K562 (cell line): Measurements from ENCODE around the gene FRRS1L. TPM values are rescaled to one million over a fixed set of nuclear protein-coding genes. Genes with fewer than 3 reads are reported as not detected.

Source experiments
- ATAC-seq: fragments of 200-7000 bp; cut with Tn5 transposase; 3 replicates; pipeline ENCODE4 v1.9.1; 2020; ENCODE audit warnings: moderate library complexity
- BruUV-seq: library from RNA; stranded (reverse); fragments of 400-500 nt; replicated peaks from 2 replicates; lab custom pipeline; 2021; lab: Mats Ljungman, UMichigan
- CTCF ChIA-PET: fragments of 300-600 bp; formaldehyde crosslinking; extraction: SDS; loops from one replicate; lab custom pipeline; 2021; ENCODE audit warnings: low intra/inter-chr PET ratio; lab: Yijun Ruan, JAX
- POLR2A ChIA-PET: fragments of 300-600, 350-650 bp; sonication (Branson Sonifier 250); formaldehyde crosslinking; extraction: SDS; loops from one replicate; lab custom pipeline; 2021; ENCODE audit warnings: antibody characterized with exemption, inconsistent platforms; lab: Yijun Ruan, JAX
- DNase-seq, 4 experiments: peaks; one replicate each; pipeline versions ENCODE4 v3.0.0 to v3.0.0-alpha.2; 2011 to 2018; ENCODE audit warnings: low spot score in 3 of 4, mixed read lengths in 3 of 4; ENCODE audit errors: extremely low read depth in 1 of 4
- FAIRE-seq: peaks from 2 replicates; lab custom pipeline; 2011; peaks lifted over from hg19 to GRCh38; lab: Jason Lieb, UNC
- H2AFZ ChIP-seq: 2 replicates; pipeline ENCODE4 v1.6.0; 2011; ENCODE audit warnings: low read depth, low read length, control low read depth, inconsistent platforms
- H3K27ac ChIP-seq: fragments of 200-600 bp; 3 replicates; pipeline ENCODE4 v1.8.0; 2011; ENCODE audit warnings: low read depth, mild to moderate bottlenecking, control low read depth, inconsistent platforms, low read length, moderate library complexity, mixed read lengths; ENCODE audit errors: extremely low read depth
- H3K27me3 ChIP-seq, 2 experiments: fragments of 300-600 bp in 1 of 2; 2 replicates in 1 of 2; 3 replicates in 1 of 2; pipeline versions ENCODE4 v1.6.0 to v1.8.0; 2011; ENCODE audit warnings: inconsistent platforms in 2 of 2, low read length in 2 of 2, mild to moderate bottlenecking in 1 of 2, mixed read lengths in 1 of 2, moderate library complexity in 1 of 2; ENCODE audit not compliant: control insufficient read depth in 2 of 2, insufficient read depth in 2 of 2
- H3K36me3 ChIP-seq: fragments of 300-600 bp; 3 replicates; pipeline ENCODE4 v1.8.0; 2011; ENCODE audit warnings: mild to moderate bottlenecking, low read length, inconsistent platforms; ENCODE audit not compliant: control insufficient read depth, insufficient read depth
- H3K4me1 ChIP-seq, 2 experiments: fragments of 200-600 bp in 1 of 2; replicated peaks in 1 of 2; 2 replicates in 1 of 2; 3 replicates in 1 of 2; pipeline versions ENCODE4 v1.5.1 to v1.8.0; 2011; ENCODE audit warnings: inconsistent platforms in 2 of 2, low read length in 2 of 2, mild to moderate bottlenecking in 1 of 2, mixed read lengths in 1 of 2, moderate library complexity in 1 of 2; ENCODE audit not compliant: control insufficient read depth in 2 of 2, insufficient read depth in 2 of 2
- H3K4me2 ChIP-seq: 2 replicates; pipeline ENCODE4 v1.6.1; 2011; ENCODE audit warnings: low read length, control low read depth, inconsistent platforms, mixed read lengths; ENCODE audit not compliant: insufficient read depth
- H3K4me3 ChIP-seq: fragments of 200-600 bp; sonication (generic), shearing (Covaris generic); 2 replicates; pipeline ENCODE4 v1.5.1; 2016; ENCODE audit warnings: control low read depth, inconsistent platforms
- H3K79me2 ChIP-seq: fragments of 200-600 bp; 3 replicates; pipeline ENCODE4 v1.8.0; 2011; ENCODE audit warnings: low read length, inconsistent platforms; ENCODE audit not compliant: control insufficient read depth, insufficient read depth
- H3K9ac ChIP-seq, 2 experiments: 2 replicates each; pipeline versions ENCODE4 v1.6.0 to v1.6.1; 2011; ENCODE audit warnings: low read depth in 2 of 2, low read length in 2 of 2, control low read depth in 1 of 2, inconsistent platforms in 1 of 2, mild to moderate bottlenecking in 1 of 2, mixed read lengths in 1 of 2; ENCODE audit not compliant: insufficient read depth in 1 of 2
- H3K9me1 ChIP-seq: one replicate; pipeline ENCODE4 v1.6.0; 2011; ENCODE audit warnings: inconsistent platforms, mild to moderate bottlenecking, low read length, moderate library complexity; ENCODE audit not compliant: control insufficient read depth, insufficient read depth
- H3K9me3 ChIP-seq: replicated peaks from 2 replicates; pipeline ENCODE4 v1.5.1; 2011; ENCODE audit warnings: low read depth, low read length, inconsistent platforms; ENCODE audit not compliant: control insufficient read depth, insufficient read depth
- H4K20me1 ChIP-seq: replicated peaks from 2 replicates; pipeline ENCODE4 v1.6.1; 2011; ENCODE audit warnings: low read length, inconsistent platforms, mixed read lengths; ENCODE audit not compliant: control insufficient read depth, insufficient read depth
- BCOR ChIP-seq: fragments of 450-650 bp; IDR thresholded peaks from 2 replicates; pipeline ENCODE4 v1.6.1; 2016
- CBX5 ChIP-seq: IDR thresholded peaks from 2 replicates; pipeline ENCODE4 v1.6.1; 2014; ENCODE audit warnings: low read depth, borderline replicate concordance
- DACH1 ChIP-seq: fragments of 450-650 bp; IDR thresholded peaks from 2 replicates; pipeline ENCODE4 v1.6.1; 2018; ENCODE audit not compliant: partially characterized antibody
- HMGXB4 ChIP-seq: sonication (generic); formaldehyde crosslinking; IDR thresholded peaks from 2 replicates; pipeline ENCODE4 v1.8.1; 2023; ENCODE audit warnings: mild to moderate bottlenecking, missing genetic modification reagents
- RBM17 ChIP-seq: fragments of 200-400 bp; formaldehyde crosslinking; IDR thresholded peaks from 2 replicates; pipeline ENCODE4 v1.6.1; 2017; ENCODE audit warnings: low read depth, mild to moderate bottlenecking, low read length, borderline replicate concordance
- RBM25 ChIP-seq: fragments of 200-400 bp; formaldehyde crosslinking; IDR thresholded peaks from 2 replicates; pipeline ENCODE4 v1.6.1; 2018; ENCODE audit warnings: low read length, low read depth, moderate library complexity; ENCODE audit not compliant: severe bottlenecking
- WHSC1 ChIP-seq: IDR thresholded peaks from one replicate; pipeline ENCODE4 v1.6.1; 2012; ENCODE audit warnings: low read length, control low read depth, inconsistent platforms
- ZFP36 ChIP-seq: fragments of 150-350 bp; IDR thresholded peaks from 2 replicates; pipeline ENCODE4 v1.6.1; 2018; ENCODE audit warnings: low read length, low read depth; ENCODE audit not compliant: partially characterized antibody
- ZNF436 ChIP-seq: fragments of 250-450, 450-650 bp; sonication (Bioruptor Pico); formaldehyde crosslinking; IDR thresholded peaks from 2 replicates; pipeline ENCODE4 v1.7.0; 2020; ENCODE audit warnings: mild to moderate bottlenecking
- ZNF589 ChIP-seq: fragments of 200-800 bp; sonication (Bioruptor generic); IDR thresholded peaks from 2 replicates; pipeline ENCODE4 v1.6.1; 2016; ENCODE audit warnings: low read depth, missing genetic modification characterization, missing compliant biosample characterization
- WGBS: fragments of 100-300 bp; shearing (Covaris generic); methylation state at CpG from one replicate; pipeline ENCODE4 v1.1.6; 2016; ENCODE audit warnings: low coverage, mixed read lengths; ENCODE audit not compliant: insufficient coverage; ENCODE audit errors: missing lambda C conversion rate; 5-methylcytosine and 5-hydroxymethylcytosine counted together
- in situ Hi-C: fragments of 300-500 bp; cut with MboI; formaldehyde crosslinking; loops from 4 replicates; pipeline ENCODE4 v1.15.0; 2018; ENCODE audit warnings: inconsistent platforms, mixed read lengths
- intact Hi-C: fragments of 100-400 bp; cut with micrococcal nuclease; formaldehyde crosslinking; loops from 2 replicates; pipeline ENCODE4 v1.14.2; 2022
- polyA plus RNA-seq, 8 experiments: library from polyadenylated mRNA; depleted of rRNA in 4 of 8; stranded (reverse) in 5 of 8; unstranded in 3 of 8; fragments of >200 nt; fragmentation: Nextera tagmentation in 2 of 8; fragmentation: Illumina TruSeq in 1 of 8; extraction: Ambion mirVana in 2 of 8; extraction: Trizol in 1 of 8; gene quantifications; 2 replicates each; pipeline versions ENCODE4 v1.2.1 to v1.2.3, GENCODE V29; 2011 to 2014; ENCODE audit warnings: inconsistent platforms in 1 of 8, missing spikeins in 1 of 8
- total RNA-seq, 7 experiments: library from RNA; depleted of rRNA in 6 of 7; stranded (reverse); fragments of >200 nt in 6 of 7; fragmentation: Illumina TruSeq in 2 of 7; extraction: Trizol in 2 of 7; gene quantifications; 2 replicates each; pipeline versions ENCODE4 v1.2.1 to v1.2.3, GENCODE V29; 2011 to 2021; ENCODE audit warnings: low replicate concordance in 1 of 7
- TF ChIP-seq, protein P1 (sequence below), 2 experiments: IDR thresholded peaks in 1 of 2; conservative IDR thresholded peaks in 1 of 2; 2 replicates each; pipeline ENCODE4 v1.6.1; 2016; ENCODE audit warnings: low read depth in 2 of 2, mild to moderate bottlenecking in 1 of 2, missing compliant biosample characterization in 1 of 2, missing genetic modification characterization in 1 of 2, moderate library complexity in 1 of 2

The FRRS1L gene
- total and polyA plus RNA-seq, 9 of the 15 experiments (the other 6 are each of a cell fraction or from before 2014, with no cell fraction given), result under 0.01 to 0.04 (median 0.03) TPM; not detected in 5

- no peak for ATAC-seq
- in situ Hi-C loops, result no loop called here
- CTCF ChIA-PET, result no interaction called here
Observed at GRCh38 chr9:109163194-109163593, 3.9 kb downstream of the FRRS1L start.

More at GRCh38 chr9:109163194-109163593, 3.9 kb downstream of the FRRS1L start:
- H3K79me2 ChIP-seq, result no peaks in the 10 kb centered on the region
- 0 out of 2 replicates have a peak, but pooled peaks cover 2% of the 10 kb centered on the region for H3K9me3 ChIP-seq
- H3K36me3 ChIP-seq, result no peaks in the 10 kb centered on the region
- no peaks in the 10 kb centered on the region for H4K20me1 ChIP-seq
- H3K4me2 ChIP-seq, result no peak overlapping the region
- no peaks in the 10 kb centered on the region for H3K27me3 ChIP-seq
- no peak overlapping the region for H3K27ac ChIP-seq
- DNase-seq, result no peak
- TF ChIP-seq WHSC1, result no peak
- TF ChIP-seq, protein P1, sequence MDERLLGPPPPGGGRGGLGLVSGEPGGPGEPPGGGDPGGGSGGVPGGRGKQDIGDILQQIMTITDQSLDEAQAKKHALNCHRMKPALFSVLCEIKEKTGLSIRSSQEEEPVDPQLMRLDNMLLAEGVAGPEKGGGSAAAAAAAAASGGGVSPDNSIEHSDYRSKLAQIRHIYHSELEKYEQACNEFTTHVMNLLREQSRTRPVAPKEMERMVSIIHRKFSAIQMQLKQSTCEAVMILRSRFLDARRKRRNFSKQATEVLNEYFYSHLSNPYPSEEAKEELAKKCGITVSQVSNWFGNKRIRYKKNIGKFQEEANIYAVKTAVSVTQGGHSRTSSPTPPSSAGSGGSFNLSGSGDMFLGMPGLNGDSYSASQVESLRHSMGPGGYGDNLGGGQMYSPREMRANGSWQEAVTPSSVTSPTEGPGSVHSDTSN (CRISPR knock-in tag; IDR thresholded peaks at IDR 0.05; ENCODE audit: low read depth), result no peak
- TF ChIP-seq, protein P1 (tag; conservative IDR thresholded peaks at IDR 0.05; ENCODE audit: low read depth), result no peak
- no peak for TF ChIP-seq HMGXB4
- peak; percentile 86 for TF ChIP-seq RBM25
- TF ChIP-seq RBM17, result no peak
- TF ChIP-seq ZNF436 (CRISPR knock-in tag), result 0 out of 2 replicates have a peak, but pooled peaks have one; percentile 27
- peak; percentile 69 for TF ChIP-seq BCOR
- no peak for TF ChIP-seq ZNF589 (CRISPR knock-in tag)
- TF ChIP-seq DACH1, result no peak
- TF ChIP-seq CBX5, result no peak
- TF ChIP-seq ZFP36, result peak; percentile 97
- H3K9me1 ChIP-seq, result no peaks in the 10 kb centered on the region
- WGBS, result 20% methylated on average over 1 of the region's 1 CpG
- intact Hi-C loops, result no loop called here
- no TSS peak for BruUV-seq
- H3K9ac ChIP-seq, result no peak overlapping the region
- no peak overlapping the region for H3K4me3 ChIP-seq
- POLR2A ChIA-PET, result no interaction called here
- H2AFZ ChIP-seq, result 0 out of 2 replicates have a peak overlapping the region, but pooled peaks have one; percentile 12
- no peak for FAIRE-seq
- no peaks in the 10 kb centered on the region; a peak in 2 of 5 replicates for H3K4me1 ChIP-seq
